ENCODE measurements around the gene WDR75. TPM values are rescaled to one million over a fixed set of nuclear protein-coding genes. Genes with fewer than 3 reads are reported as not detected.

The WDR75 gene
- total and polyA plus RNA-seq, 2 donors from 2014 or later = 15.6 to 28.3 TPM

- no peaks in the 10 kb centered on the region for H3K9me3 ChIP-seq (ENCODE audit: control insufficient read depth in 2 of 3, insufficient read depth in 1 of 3, low read length in 3 of 3)
- intact Hi-C loops (cut with DNase I) = no loop called here
- no peak overlapping the region for H3K9ac ChIP-seq (ENCODE audit: low read length in 3 of 3)
- H3K36me3 ChIP-seq (ENCODE audit: control insufficient read depth in 2 of 3, insufficient read depth in 3 of 3, low read length in 3 of 3) = no peaks in the 10 kb centered on the region
- FAIRE-seq (no peak), DNase-seq (no peak)
- H3K27me3 ChIP-seq (ENCODE audit: control insufficient read depth, insufficient read depth, low read length) = no peaks in the 10 kb centered on the region
- no peak overlapping the region for H3K27ac ChIP-seq (ENCODE audit: low read depth in 2 of 2, low read length in 2 of 2)
- no peak for TF ChIP-seq CTCF (IDR thresholded peaks at IDR 0.05; ENCODE audit: borderline replicate concordance, extremely low read depth, insufficient read depth)
- no peaks in the 10 kb centered on the region for H3K4me1 ChIP-seq (ENCODE audit: control insufficient read depth in 2 of 3, insufficient read depth in 2 of 3, low read depth in 1 of 3, low read length in 3 of 3)
- no peak overlapping the region for H3K4me3 ChIP-seq (ENCODE audit: low read length in 3 of 3)
Observed at GRCh38 chr2:189483571-189483970, 42.3 kb downstream of the WDR75 start.

GRCh38 chr2:189483980-189484740, 42.9 kb downstream of the WDR75 start:
- Histone ChIP-seq H3K4me1 (ENCODE audit: control insufficient read depth in 2 of 3, insufficient read depth in 2 of 3, low read depth in 1 of 3, low read length in 3 of 3) (no peaks in the 10 kb centered on the region), H3K36me3 (ENCODE audit: control insufficient read depth in 2 of 3, insufficient read depth in 3 of 3, low read length in 3 of 3) (no peaks in the 10 kb centered on the region), H3K9ac (ENCODE audit: low read length in 3 of 3) (no peak overlapping the region), H3K9me3 (ENCODE audit: control insufficient read depth in 2 of 3, insufficient read depth in 1 of 3, low read length in 3 of 3) (no peaks in the 10 kb centered on the region), H3K4me3 (ENCODE audit: low read length in 3 of 3) (no peak overlapping the region), H3K27ac (ENCODE audit: low read depth in 2 of 2, low read length in 2 of 2) (no peak overlapping the region), H3K27me3 (ENCODE audit: control insufficient read depth, insufficient read depth, low read length) (no peaks in the 10 kb centered on the region)
- no peak for TF ChIP-seq CTCF (IDR thresholded peaks at IDR 0.05; ENCODE audit: borderline replicate concordance, extremely low read depth, insufficient read depth)
- FAIRE-seq = no peak
- intact Hi-C loops (cut with DNase I) = no loop called here
- no peak for DNase-seq

- no peak overlapping the region for H3K9ac ChIP-seq (ENCODE audit: low read length in 3 of 3)
- no peaks in the 10 kb centered on the region for H3K27me3 ChIP-seq (ENCODE audit: control insufficient read depth, insufficient read depth, low read length)
- FAIRE-seq (no peak), DNase-seq (peak in 1 of 5 donors; percentile 18)
- H3K4me1 ChIP-seq (ENCODE audit: control insufficient read depth in 2 of 3, insufficient read depth in 2 of 3, low read depth in 1 of 3, low read length in 3 of 3) = no peaks in the 10 kb centered on the region
- no peak overlapping the region for H3K27ac ChIP-seq (ENCODE audit: low read depth in 2 of 2, low read length in 2 of 2)
- intact Hi-C loops (cut with DNase I) = no loop called here
- no peaks in the 10 kb centered on the region for H3K36me3 ChIP-seq (ENCODE audit: control insufficient read depth in 2 of 3, insufficient read depth in 3 of 3, low read length in 3 of 3)
- no peaks in the 10 kb centered on the region for H3K9me3 ChIP-seq (ENCODE audit: control insufficient read depth in 2 of 3, insufficient read depth in 1 of 3, low read length in 3 of 3)
- no peak for TF ChIP-seq CTCF (IDR thresholded peaks at IDR 0.05; ENCODE audit: borderline replicate concordance, extremely low read depth, insufficient read depth)
- H3K4me3 ChIP-seq (ENCODE audit: low read length in 3 of 3) = no peak overlapping the region
Observed at GRCh38 chr2:189485146-189485545, 43.9 kb downstream of the WDR75 start.

All from kidney (tissue), 14 donors.